ENCODE results near the gene GEMIN5. TPM values are rescaled to one million over a fixed set of nuclear protein-coding genes. Genes with fewer than 3 reads are reported as not detected.

Gene GEMIN5
- total and polyA plus RNA-seq, 2 experiments from 2014 or later: 18.3 to 46.7 TPM

DNA sequence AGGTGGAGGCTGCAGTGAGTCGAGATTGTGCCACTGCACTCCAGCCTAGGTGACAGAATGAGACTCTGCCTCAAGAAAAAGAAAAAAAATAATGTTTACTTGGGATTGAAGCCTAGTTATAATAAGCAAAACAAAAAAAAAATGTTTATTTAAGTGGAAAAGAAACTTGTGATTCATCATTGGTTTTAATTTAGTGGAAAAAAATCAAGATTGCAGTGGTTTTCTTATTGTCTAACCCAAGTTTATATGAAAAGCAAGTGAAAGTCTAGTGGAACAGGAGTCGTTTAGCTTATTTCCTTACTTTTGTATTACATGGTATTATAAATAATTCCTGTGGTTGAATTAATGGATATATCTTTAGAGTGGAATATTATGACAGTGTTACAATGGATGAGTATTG lies 71.2 kb downstream of the GEMIN5 start (continued):
- TF ChIP-seq, protein P1, sequence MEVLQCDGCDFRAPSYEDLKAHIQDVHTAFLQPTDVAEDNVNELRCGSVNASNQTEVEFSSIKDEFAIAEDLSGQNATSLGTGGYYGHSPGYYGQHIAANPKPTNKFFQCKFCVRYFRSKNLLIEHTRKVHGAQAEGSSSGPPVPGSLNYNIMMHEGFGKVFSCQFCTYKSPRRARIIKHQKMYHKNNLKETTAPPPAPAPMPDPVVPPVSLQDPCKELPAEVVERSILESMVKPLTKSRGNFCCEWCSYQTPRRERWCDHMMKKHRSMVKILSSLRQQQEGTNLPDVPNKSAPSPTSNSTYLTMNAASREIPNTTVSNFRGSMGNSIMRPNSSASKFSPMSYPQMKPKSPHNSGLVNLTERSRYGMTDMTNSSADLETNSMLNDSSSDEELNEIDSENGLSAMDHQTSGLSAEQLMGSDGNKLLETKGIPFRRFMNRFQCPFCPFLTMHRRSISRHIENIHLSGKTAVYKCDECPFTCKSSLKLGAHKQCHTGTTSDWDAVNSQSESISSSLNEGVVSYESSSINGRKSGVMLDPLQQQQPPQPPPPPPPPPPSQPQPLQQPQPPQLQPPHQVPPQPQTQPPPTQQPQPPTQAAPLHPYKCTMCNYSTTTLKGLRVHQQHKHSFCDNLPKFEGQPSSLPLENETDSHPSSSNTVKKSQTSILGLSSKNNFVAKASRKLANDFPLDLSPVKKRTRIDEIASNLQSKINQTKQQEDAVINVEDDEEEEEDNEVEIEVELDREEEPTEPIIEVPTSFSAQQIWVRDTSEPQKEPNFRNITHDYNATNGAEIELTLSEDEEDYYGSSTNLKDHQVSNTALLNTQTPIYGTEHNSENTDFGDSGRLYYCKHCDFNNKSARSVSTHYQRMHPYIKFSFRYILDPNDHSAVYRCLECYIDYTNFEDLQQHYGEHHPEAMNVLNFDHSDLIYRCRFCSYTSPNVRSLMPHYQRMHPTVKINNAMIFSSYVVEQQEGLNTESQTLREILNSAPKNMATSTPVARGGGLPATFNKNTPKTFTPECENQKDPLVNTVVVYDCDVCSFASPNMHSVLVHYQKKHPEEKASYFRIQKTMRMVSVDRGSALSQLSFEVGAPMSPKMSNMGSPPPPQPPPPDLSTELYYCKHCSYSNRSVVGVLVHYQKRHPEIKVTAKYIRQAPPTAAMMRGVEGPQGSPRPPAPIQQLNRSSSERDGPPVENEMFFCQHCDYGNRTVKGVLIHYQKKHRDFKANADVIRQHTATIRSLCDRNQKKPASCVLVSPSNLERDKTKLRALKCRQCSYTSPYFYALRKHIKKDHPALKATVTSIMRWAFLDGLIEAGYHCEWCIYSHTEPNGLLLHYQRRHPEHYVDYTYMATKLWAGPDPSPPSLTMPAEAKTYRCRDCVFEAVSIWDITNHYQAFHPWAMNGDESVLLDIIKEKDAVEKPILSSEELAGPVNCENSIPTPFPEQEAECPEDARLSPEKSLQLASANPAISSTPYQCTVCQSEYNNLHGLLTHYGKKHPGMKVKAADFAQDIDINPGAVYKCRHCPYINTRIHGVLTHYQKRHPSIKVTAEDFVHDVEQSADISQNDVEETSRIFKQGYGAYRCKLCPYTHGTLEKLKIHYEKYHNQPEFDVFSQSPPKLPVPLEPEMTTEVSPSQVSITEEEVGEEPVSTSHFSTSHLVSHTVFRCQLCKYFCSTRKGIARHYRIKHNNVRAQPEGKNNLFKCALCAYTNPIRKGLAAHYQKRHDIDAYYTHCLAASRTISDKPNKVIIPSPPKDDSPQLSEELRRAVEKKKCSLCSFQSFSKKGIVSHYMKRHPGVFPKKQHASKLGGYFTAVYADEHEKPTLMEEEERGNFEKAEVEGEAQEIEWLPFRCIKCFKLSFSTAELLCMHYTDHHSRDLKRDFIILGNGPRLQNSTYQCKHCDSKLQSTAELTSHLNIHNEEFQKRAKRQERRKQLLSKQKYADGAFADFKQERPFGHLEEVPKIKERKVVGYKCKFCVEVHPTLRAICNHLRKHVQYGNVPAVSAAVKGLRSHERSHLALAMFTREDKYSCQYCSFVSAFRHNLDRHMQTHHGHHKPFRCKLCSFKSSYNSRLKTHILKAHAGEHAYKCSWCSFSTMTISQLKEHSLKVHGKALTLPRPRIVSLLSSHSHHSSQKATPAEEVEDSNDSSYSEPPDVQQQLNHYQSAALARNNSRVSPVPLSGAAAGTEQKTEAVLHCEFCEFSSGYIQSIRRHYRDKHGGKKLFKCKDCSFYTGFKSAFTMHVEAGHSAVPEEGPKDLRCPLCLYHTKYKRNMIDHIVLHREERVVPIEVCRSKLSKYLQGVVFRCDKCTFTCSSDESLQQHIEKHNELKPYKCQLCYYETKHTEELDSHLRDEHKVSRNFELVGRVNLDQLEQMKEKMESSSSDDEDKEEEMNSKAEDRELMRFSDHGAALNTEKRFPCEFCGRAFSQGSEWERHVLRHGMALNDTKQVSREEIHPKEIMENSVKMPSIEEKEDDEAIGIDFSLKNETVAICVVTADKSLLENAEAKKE (CRISPR knock-in tag; IDR thresholded peaks at IDR 0.05): no peak
- TF ChIP-seq STAT1 (IDR thresholded peaks at IDR 0.05; ENCODE audit: unreplicated experiment): no peak
- TF ChIP-seq, protein P2, sequence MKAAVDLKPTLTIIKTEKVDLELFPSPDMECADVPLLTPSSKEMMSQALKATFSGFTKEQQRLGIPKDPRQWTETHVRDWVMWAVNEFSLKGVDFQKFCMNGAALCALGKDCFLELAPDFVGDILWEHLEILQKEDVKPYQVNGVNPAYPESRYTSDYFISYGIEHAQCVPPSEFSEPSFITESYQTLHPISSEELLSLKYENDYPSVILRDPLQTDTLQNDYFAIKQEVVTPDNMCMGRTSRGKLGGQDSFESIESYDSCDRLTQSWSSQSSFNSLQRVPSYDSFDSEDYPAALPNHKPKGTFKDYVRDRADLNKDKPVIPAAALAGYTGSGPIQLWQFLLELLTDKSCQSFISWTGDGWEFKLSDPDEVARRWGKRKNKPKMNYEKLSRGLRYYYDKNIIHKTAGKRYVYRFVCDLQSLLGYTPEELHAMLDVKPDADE (IDR thresholded peaks at IDR 0.05): no peak
- TF ChIP-seq, protein P3, sequence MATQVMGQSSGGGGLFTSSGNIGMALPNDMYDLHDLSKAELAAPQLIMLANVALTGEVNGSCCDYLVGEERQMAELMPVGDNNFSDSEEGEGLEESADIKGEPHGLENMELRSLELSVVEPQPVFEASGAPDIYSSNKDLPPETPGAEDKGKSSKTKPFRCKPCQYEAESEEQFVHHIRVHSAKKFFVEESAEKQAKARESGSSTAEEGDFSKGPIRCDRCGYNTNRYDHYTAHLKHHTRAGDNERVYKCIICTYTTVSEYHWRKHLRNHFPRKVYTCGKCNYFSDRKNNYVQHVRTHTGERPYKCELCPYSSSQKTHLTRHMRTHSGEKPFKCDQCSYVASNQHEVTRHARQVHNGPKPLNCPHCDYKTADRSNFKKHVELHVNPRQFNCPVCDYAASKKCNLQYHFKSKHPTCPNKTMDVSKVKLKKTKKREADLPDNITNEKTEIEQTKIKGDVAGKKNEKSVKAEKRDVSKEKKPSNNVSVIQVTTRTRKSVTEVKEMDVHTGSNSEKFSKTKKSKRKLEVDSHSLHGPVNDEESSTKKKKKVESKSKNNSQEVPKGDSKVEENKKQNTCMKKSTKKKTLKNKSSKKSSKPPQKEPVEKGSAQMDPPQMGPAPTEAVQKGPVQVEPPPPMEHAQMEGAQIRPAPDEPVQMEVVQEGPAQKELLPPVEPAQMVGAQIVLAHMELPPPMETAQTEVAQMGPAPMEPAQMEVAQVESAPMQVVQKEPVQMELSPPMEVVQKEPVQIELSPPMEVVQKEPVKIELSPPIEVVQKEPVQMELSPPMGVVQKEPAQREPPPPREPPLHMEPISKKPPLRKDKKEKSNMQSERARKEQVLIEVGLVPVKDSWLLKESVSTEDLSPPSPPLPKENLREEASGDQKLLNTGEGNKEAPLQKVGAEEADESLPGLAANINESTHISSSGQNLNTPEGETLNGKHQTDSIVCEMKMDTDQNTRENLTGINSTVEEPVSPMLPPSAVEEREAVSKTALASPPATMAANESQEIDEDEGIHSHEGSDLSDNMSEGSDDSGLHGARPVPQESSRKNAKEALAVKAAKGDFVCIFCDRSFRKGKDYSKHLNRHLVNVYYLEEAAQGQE (IDR thresholded peaks at IDR 0.05; ENCODE audit: unreplicated experiment): no peak
- TF ChIP-seq, protein P4, sequence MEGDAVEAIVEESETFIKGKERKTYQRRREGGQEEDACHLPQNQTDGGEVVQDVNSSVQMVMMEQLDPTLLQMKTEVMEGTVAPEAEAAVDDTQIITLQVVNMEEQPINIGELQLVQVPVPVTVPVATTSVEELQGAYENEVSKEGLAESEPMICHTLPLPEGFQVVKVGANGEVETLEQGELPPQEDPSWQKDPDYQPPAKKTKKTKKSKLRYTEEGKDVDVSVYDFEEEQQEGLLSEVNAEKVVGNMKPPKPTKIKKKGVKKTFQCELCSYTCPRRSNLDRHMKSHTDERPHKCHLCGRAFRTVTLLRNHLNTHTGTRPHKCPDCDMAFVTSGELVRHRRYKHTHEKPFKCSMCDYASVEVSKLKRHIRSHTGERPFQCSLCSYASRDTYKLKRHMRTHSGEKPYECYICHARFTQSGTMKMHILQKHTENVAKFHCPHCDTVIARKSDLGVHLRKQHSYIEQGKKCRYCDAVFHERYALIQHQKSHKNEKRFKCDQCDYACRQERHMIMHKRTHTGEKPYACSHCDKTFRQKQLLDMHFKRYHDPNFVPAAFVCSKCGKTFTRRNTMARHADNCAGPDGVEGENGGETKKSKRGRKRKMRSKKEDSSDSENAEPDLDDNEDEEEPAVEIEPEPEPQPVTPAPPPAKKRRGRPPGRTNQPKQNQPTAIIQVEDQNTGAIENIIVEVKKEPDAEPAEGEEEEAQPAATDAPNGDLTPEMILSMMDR (conservative IDR thresholded peaks at IDR 0.05; ENCODE audit: low read depth in 2 of 2): no peak
- TF ChIP-seq JUNB (IDR thresholded peaks at IDR 0.05; ENCODE audit: unreplicated experiment): no peak
- TF ChIP-seq ZNF114 (CRISPR knock-in tag; IDR thresholded peaks at IDR 0.05): no peak
- TF ChIP-seq EZH2phosphoT487 (IDR thresholded peaks at IDR 0.05; ENCODE audit: unreplicated experiment): no peak
- TF ChIP-seq EZH2 (IDR thresholded peaks at IDR 0.05; ENCODE audit: low read depth, unreplicated experiment): no peak

Measured in GM23338 (cell line).